Karpas-422 (cell line): ENCODE data around the gene PLPPR3. TPM values are rescaled to one million over a fixed set of nuclear protein-coding genes. Genes with fewer than 3 reads are reported as not detected.
A peak's percentile ranks its signal among the peaks of the same experiment; 100 is the strongest.

Experiments
- DNase-seq: peaks from one replicate; pipeline ENCODE4 v3.0.0-alpha.2; 2015
- H2AFZ ChIP-seq: fragments of 200-600 bp; sonication (generic); 2 replicates; pipeline ENCODE4 v1.6.1; 2014; ENCODE audit warnings: antibody characterized with exemption, low read length, mixed read lengths
- H3K27ac ChIP-seq: fragments of 200-600 bp; sonication (generic); 2 replicates; pipeline ENCODE4 v1.5.1; 2014; ENCODE audit warnings: mild to moderate bottlenecking, low read length, moderate library complexity
- H3K27me3 ChIP-seq: fragments of 200-600 bp; sonication (generic); 2 replicates; pipeline ENCODE4 v1.6.1; 2014; ENCODE audit warnings: low read length, mixed read lengths
- H3K36me3 ChIP-seq: fragments of 200-600 bp; sonication (generic); 2 replicates; pipeline ENCODE4 v1.6.1; 2014; ENCODE audit warnings: low read length, mixed read lengths; ENCODE audit not compliant: insufficient read depth
- H3K4me1 ChIP-seq: fragments of 200-600 bp; sonication (generic); 2 replicates; pipeline ENCODE4 v1.6.1; 2014; ENCODE audit warnings: mild to moderate bottlenecking, low read length, mixed read lengths
- H3K4me2 ChIP-seq: fragments of 200-600 bp; sonication (generic); 2 replicates; pipeline ENCODE4 v1.6.1; 2014; ENCODE audit warnings: low read length, low read depth, mild to moderate bottlenecking; ENCODE audit not compliant: poor library complexity, severe bottlenecking
- H3K4me3 ChIP-seq: fragments of 200-600 bp; sonication (generic); 2 replicates; pipeline ENCODE4 v1.5.1; 2014; ENCODE audit warnings: mild to moderate bottlenecking, antibody characterized with exemption, low read length, mixed read lengths
- H3K79me2 ChIP-seq: fragments of 200-600 bp; sonication (generic); 2 replicates; pipeline ENCODE4 v1.6.1; 2014; ENCODE audit warnings: mild to moderate bottlenecking, low read length, mixed read lengths
- H3K9ac ChIP-seq: fragments of 200-600 bp; sonication (generic); 2 replicates; pipeline ENCODE4 v1.6.0; 2014; ENCODE audit warnings: low read length
- H3K9me2 ChIP-seq: fragments of 200-600 bp; sonication (generic), shearing (Covaris generic); replicated peaks from 2 replicates; pipeline ENCODE4 v1.6.0; 2014; ENCODE audit warnings: mild to moderate bottlenecking, low read length, moderate library complexity; ENCODE audit not compliant: insufficient read depth
- H3K9me3 ChIP-seq: fragments of 300-700, 200-600 bp; sonication (generic); 2 replicates; pipeline ENCODE4 v1.6.1; 2014; ENCODE audit warnings: low read length, mixed read lengths
- H4K20me1 ChIP-seq: fragments of 200-600 bp; sonication (generic); 2 replicates; pipeline ENCODE4 v1.6.1; 2014; ENCODE audit warnings: mild to moderate bottlenecking, antibody characterized with exemption, low read length, low read depth; ENCODE audit not compliant: insufficient read depth
- total RNA-seq: library from RNA; depleted of rRNA; stranded (reverse); fragments of >200 nt; shearing (Covaris generic); gene quantifications from 2 replicates; pipeline ENCODE4 v1.2.3, GENCODE V29; 2014; ENCODE audit warnings: low replicate concordance

PLPPR3 gene
- total RNA-seq, 1 experiment from 2014 or later, result not detected

DNA sequence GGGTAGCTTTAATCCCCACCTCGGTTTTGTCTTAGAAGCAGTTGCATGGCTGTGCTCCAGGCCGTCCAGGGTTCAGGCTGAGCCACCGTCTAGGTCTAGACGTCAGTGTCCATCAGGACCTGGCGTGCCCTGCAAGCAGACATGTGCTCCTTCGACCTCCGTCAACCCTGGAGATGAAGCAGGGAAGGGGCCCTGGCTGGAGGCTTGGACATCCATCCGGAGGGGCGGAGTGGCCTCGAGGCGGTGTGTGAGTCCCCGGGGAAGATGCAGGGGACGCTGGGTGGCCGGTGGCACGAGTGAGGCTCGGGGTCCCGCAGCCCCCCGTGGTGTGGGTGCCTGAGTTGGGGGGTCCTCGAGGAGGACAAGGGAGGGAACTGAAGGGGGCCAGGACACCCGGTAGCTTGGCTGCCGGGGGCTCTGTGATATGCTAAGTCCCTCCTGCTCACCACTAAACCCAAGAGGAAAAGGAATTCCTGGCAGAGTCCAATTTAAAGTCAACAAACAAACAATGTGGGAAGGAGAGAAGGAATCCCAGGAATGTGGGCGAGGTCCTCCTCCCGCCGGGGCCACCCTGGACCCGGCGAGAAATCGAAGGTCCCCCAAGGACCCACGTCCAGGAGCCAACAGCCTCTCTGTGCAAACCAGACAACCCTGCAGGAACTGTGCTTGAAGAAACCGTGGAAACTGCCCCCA, 39.4 kb downstream of the PLPPR3 start:
- DNase-seq, result no peak
- Histone ChIP-seq H3K4me1 (no peaks in the 10 kb centered on the region), H3K27me3 (no peaks in the 10 kb centered on the region), H4K20me1 (no peaks in the 10 kb centered on the region), H3K79me2 (no peaks in the 10 kb centered on the region), H3K36me3 (no peaks in the 10 kb centered on the region), H3K4me3 (no peak overlapping the region), H3K27ac (no peak overlapping the region), H2AFZ (no peak overlapping the region), H3K4me2 (no peak overlapping the region), H3K9me3 (no peaks in the 10 kb centered on the region), H3K9me2 (no peaks in the 10 kb centered on the region), H3K9ac (no peak overlapping the region)

DNA sequence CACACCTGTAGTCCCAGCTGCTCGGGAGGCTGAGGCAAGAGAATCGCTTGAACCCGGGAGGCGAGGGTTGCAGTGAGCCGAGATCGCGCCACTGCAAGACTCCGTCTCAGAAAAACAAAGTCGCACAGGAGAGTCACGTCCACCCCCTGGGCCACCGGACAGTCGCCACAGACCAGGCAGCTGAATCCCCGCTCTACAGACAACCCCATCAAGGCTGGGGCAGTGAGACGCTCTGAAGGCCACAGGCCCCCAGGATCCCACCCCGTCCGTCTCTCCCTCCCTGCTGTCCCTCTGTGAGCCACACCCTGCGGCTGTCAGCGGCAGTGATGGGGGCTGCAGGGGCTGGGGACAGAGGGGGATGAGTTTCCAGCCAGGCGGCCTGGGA, 40.0 kb downstream of the PLPPR3 start:
- no peaks in the 10 kb centered on the region for H4K20me1 ChIP-seq
- H3K27me3 ChIP-seq, result no peaks in the 10 kb centered on the region
- no peaks in the 10 kb centered on the region for H3K4me1 ChIP-seq
- H3K9ac ChIP-seq, result no peak overlapping the region
- no peak for DNase-seq
- H3K79me2 ChIP-seq, result no peaks in the 10 kb centered on the region
- no peaks in the 10 kb centered on the region for H3K36me3 ChIP-seq
- no peak overlapping the region for H3K4me3 ChIP-seq
- no peak overlapping the region for H3K27ac ChIP-seq
- no peak overlapping the region for H3K4me2 ChIP-seq
- no peaks in the 10 kb centered on the region for H3K9me3 ChIP-seq
- H2AFZ ChIP-seq, result no peak overlapping the region
- no peaks in the 10 kb centered on the region for H3K9me2 ChIP-seq

DNA sequence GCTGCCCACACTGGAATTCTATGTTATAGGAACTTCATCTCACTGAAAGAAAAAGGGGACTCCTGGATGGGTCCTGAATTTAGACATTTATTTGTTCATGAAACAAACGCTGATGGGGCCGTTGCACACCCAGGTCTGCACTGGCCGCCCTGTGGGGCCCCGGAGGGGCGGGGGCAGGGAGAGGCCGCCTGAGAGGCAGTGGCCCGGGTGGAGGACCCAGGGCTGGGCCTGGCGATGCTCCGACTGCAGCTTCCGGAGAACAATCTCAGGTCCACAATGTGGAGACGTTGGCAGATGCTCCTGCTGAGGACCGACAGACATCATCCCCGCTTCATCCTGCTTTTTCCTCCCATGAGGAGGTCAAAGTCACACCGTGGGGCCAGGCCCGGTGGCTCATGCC, 40.8 kb downstream of the PLPPR3 start:
- H3K9ac ChIP-seq, result no peak overlapping the region
- H3K79me2 ChIP-seq, result no peaks in the 10 kb centered on the region
- no peak overlapping the region for H3K27ac ChIP-seq
- H2AFZ ChIP-seq, result no peak overlapping the region
- no peaks in the 10 kb centered on the region for H3K36me3 ChIP-seq
- H4K20me1 ChIP-seq, result no peaks in the 10 kb centered on the region
- DNase-seq, result no peak
- H3K4me1 ChIP-seq, result no peaks in the 10 kb centered on the region
- H3K9me2 ChIP-seq, result no peaks in the 10 kb centered on the region
- H3K27me3 ChIP-seq, result no peaks in the 10 kb centered on the region
- H3K4me2 ChIP-seq, result no peak overlapping the region
- no peak overlapping the region for H3K4me3 ChIP-seq
- H3K9me3 ChIP-seq, result no peaks in the 10 kb centered on the region

DNA sequence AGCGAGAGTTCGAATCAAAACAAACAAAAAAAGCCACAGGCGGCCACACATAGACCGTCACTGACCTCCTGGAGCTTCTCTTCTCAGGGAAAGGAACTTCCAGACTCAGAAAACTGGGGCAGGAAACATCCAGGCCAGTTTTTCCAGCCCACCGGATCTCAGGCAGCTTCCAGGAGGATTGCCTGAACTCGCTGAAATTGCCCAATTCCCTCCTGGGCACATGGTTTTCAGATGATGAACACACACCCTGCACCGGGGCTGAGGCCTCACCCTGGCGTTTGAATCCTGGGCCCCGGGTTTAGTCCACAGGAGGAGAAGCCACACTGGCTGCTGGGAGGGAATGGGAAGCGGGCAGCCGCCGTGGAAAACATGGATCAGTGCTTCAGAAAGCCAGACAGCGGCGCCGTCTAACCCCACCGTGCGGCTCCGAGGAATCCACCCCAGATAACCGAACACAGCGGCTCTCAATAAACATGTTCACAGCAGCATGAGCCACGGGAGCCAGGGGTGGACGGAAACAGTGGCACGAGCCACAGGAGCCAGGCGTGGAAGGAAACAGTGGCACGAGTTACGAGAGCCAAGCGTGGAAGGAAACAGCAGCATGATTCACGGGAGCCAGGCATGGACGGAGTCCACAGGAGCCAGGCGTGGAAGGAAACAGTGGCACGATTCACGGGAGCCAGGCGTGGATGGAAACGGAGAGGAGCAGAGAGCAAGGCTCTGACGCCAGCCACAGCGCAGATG, 42.7 kb downstream of the PLPPR3 start:
- Histone ChIP-seq H3K9me2 (no peaks in the 10 kb centered on the region), H3K4me3 (no peak overlapping the region), H3K4me2 (no peak overlapping the region), H3K27ac (no peak overlapping the region), H3K9ac (no peak overlapping the region), H3K27me3 (no peaks in the 10 kb centered on the region), H3K79me2 (no peaks in the 10 kb centered on the region), H3K36me3 (no peaks in the 10 kb centered on the region), H3K9me3 (no peaks in the 10 kb centered on the region), H2AFZ (no peak overlapping the region), H4K20me1 (no peaks in the 10 kb centered on the region), H3K4me1 (no peaks in the 10 kb centered on the region)
- no peak for DNase-seq

DNA sequence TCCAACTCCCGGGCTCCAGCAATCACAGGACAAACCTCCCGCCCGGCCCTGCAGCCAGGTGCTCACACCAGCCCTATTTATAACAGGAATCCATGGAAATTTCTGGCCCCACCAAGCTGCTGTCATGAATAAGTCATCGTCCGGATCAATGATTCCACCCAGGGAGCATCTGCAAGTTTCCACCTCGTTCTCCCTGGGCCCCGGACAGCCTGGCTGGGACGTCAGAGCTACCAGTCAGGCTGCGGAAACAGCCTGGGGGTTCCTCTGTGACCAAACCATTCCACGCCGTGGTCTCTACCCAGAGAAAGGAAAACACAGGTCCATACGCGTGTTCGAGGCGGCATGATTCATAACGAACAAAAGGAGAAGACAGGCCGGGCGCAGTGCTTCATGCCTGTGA, 45.2 kb downstream of the PLPPR3 start:
- H4K20me1 ChIP-seq, result no peaks in the 10 kb centered on the region
- no peak overlapping the region for H2AFZ ChIP-seq
- no peaks in the 10 kb centered on the region for H3K4me1 ChIP-seq
- DNase-seq, result no peak
- no peaks in the 10 kb centered on the region for H3K9me3 ChIP-seq
- no peaks in the 10 kb centered on the region for H3K27me3 ChIP-seq
- no peaks in the 10 kb centered on the region for H3K36me3 ChIP-seq
- H3K4me3 ChIP-seq, result no peak overlapping the region
- no peak overlapping the region for H3K9ac ChIP-seq
- H3K9me2 ChIP-seq, result no peaks in the 10 kb centered on the region
- H3K4me2 ChIP-seq, result no peak overlapping the region
- H3K27ac ChIP-seq, result no peak overlapping the region
- H3K79me2 ChIP-seq, result no peaks in the 10 kb centered on the region

DNA sequence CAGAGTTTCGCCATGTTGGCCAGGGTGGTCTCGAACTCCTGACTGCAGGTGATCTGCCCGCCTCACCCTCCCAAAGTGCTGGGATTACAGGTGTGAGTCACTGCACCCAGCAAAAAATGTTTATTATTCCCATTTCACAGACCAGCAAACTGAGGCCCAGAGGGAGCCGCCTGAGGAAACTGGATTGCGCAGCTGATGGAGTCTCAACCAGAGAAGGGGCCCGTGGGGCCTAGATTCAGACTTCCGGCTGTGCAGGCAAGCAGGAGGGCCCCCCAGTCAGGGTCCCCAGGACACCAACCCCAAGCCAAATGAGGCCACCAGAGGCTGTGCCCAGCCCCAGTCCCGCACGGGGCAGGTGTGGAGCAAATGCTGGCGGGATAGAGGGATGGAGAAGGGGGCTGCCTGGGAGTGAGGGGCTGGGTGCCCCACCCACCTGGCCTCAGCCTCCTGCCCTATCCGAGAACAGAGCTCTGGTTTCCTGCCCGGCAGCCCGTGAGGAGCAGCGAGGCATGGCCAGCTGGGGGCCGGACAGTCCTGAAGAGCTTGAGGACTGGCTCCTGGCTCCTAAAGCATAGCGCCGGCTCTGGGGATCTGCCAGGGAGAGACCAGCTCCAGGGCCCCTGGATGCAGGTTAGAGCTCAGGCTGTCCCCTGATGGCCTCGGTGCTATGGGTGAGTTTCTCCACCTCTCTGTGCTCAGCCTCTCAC, 48.9 kb downstream of the PLPPR3 start:
- Histone ChIP-seq H3K79me2 (no peaks in the 10 kb centered on the region), H2AFZ (no peak overlapping the region), H3K27me3 (no peaks in the 10 kb centered on the region), H3K4me2 (no peak overlapping the region), H3K4me1 (no peaks in the 10 kb centered on the region), H3K9me3 (no peaks in the 10 kb centered on the region), H3K27ac (no peak overlapping the region), H4K20me1 (no peaks in the 10 kb centered on the region), H3K9me2 (no peaks in the 10 kb centered on the region), H3K4me3 (no peak overlapping the region), H3K9ac (no peak overlapping the region), H3K36me3 (no peaks in the 10 kb centered on the region)
- no peak for DNase-seq

DNA sequence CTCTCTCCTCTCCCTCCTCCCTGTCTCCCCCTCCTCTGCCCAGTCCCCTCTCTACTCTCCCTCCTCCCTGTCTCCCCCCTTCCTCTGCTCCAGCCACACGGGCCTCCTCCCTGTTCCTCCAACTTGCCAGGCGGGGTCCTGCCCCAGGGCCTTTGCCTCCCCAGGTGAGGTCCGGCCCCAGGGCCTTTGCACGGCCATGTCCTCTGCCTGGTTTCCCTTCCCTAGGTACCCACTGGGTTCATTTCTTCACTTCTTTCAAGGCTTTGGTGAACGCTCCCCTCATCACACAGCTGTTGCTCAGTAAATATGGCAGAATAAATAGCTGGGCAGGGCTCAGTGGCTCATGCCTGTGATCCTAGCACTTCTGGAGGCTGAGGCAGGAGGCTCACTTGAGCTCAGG, 49.7 kb downstream of the PLPPR3 start:
- no peak overlapping the region for H3K4me2 ChIP-seq
- no peaks in the 10 kb centered on the region for H3K9me2 ChIP-seq
- H3K9ac ChIP-seq, result no peak overlapping the region
- H3K36me3 ChIP-seq, result no peaks in the 10 kb centered on the region
- H3K27ac ChIP-seq, result no peak overlapping the region
- no peak overlapping the region for H3K4me3 ChIP-seq
- H3K27me3 ChIP-seq, result no peaks in the 10 kb centered on the region
- H3K9me3 ChIP-seq, result no peaks in the 10 kb centered on the region
- no peaks in the 10 kb centered on the region for H3K79me2 ChIP-seq
- no peak for DNase-seq
- H2AFZ ChIP-seq, result no peak overlapping the region
- H4K20me1 ChIP-seq, result no peaks in the 10 kb centered on the region
- H3K4me1 ChIP-seq, result no peaks in the 10 kb centered on the region

DNA sequence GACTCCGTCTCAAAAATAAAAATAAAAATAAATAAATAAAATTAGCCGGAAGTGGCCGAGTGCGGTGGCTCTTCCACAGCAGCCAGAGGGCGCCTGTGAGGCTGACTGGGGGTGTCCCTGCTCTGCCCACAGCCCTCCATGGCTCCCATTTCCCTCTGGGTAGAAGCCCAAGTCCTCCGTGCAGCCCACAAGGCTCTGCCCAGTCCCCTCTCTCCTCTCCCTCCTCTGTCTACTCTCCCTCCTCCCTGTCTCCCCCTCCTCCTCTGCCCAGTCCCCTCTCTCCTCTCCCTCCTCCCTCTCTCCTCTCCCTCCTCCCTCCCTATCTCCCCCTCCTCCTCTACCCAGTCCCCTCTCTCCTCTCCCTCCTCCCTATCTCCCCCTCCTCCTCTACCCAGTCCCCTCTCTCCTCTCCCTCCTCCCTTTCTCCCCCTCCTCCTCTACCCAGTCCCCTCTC, 50.4 kb downstream of the PLPPR3 start:
- H3K9me3 ChIP-seq, result no peaks in the 10 kb centered on the region
- no peak overlapping the region for H3K4me3 ChIP-seq
- H3K4me1 ChIP-seq, result no peaks in the 10 kb centered on the region
- H3K9ac ChIP-seq, result no peak overlapping the region
- H3K36me3 ChIP-seq, result no peaks in the 10 kb centered on the region
- no peak overlapping the region for H2AFZ ChIP-seq
- no peaks in the 10 kb centered on the region for H3K9me2 ChIP-seq
- no peaks in the 10 kb centered on the region for H3K27me3 ChIP-seq
- no peaks in the 10 kb centered on the region for H3K79me2 ChIP-seq
- no peak overlapping the region for H3K4me2 ChIP-seq
- no peaks in the 10 kb centered on the region for H4K20me1 ChIP-seq
- DNase-seq, result peak; percentile 75
- no peak overlapping the region for H3K27ac ChIP-seq
